Measurements from ENCODE around the gene PMPCA.

The PMPCA gene

DNA sequence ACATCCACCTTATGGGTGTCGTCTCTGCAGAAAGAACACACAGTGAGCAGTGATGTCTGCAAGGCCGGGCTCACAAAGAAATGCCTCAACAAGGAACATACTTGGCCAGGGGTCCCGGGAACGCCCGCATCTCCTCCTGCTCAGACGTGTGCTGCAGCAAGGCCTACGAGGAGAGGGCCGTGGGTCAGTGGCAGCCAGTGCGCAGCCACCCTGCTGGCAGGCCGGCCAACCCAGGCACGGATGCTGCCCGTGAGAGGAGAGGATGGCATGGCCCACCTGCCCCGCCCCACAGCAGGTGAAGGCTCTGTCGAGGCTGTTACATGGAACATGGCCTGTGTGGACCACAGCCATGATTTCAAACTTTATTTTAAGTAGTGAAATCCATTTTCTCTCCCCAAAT, 53.1 kb downstream of the PMPCA start:
- DNase-seq, result no peak

DNA sequence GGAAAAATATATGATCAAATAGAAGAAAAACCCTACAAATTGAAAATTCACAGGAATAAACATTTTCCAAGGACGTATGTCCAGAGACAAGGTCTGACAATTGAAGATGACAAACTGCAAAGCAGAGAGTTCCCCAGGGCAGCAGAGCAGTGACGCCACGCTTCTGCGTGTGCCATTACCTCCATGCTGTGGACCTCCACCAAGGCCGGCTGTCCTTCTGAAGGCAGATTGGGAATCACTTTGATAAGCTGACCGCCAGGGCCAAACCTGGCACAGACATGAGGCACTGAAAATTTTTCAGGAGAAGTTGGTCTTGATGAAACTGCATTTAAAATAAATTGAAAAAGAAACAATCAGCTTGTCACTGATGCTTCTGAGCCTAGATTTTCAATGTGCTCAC, 53.8 kb downstream of the PMPCA start:
- no peak for DNase-seq

DNA sequence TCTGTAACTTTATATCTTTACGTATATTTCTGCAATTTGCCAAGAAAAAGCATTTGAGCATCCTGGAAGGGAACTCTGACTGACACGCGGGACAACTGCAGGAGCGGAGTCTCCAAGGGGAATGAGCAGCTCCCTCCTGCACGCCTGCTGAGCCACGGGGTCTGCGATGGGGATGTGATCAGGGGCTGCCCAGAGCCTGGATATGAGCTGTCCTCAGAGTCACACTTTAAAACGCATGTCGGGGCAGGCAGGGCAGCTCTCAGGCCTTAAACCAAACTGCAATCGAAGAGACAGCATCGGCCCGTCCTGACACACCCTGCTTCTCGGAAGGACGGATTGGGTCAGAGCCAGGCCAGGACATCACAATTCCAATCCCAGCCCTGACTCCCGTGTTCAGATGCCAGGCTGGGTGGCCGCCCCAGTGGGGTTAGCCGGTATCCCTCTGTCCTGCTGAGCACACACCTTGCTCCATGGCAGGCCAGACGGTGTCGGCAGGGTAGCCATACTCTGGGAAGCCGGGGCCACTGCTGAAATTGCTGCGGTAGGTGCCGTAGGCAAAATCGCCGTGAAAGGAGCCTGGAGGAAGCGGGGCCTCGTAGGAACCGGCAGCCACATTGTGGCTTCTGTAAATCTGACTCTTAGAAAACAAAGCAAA, 55.2 kb downstream of the PMPCA start:
- DNase-seq, result no peak

DNA sequence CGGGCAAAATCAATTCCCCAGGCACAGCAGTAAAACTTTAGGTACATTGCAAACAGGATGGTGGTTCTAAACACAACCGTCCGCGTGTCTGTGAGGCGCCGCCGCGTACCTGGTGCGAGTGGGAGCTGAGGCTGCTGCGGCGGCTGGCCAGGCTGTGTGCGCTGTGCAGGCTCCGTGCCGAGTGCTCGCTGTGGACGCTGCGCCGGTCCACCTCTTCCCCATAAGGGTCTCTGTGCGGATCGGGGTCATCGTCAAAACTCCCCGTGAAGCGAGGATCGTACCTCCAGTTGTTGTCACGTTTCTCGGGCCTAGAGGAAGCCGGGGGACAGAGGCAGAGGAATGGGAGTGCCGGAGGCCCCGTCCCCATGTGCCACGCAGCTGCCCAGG, 55.7 kb downstream of the PMPCA start:
- no peak for DNase-seq

DNA sequence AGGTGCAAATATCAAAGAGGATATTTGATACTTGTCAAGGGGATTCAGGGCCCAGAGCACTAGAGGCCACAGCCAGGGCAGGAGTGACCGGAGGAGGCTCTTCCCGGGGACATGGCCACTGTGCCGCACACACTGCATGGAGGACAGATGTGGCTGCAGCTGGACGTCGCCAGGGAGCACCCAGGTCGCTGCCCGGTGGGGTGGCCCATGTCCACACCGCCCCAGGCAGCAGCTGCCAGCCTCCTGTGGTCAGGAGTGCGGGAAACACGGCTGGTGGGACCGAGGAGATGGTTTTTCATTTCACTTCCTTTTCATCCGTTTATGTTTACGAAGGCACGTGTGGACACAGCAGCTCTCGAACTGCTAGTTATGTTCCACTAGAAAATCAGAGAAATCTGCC, 57.3 kb downstream of the PMPCA start:
- DNase-seq, result no peak

DNA sequence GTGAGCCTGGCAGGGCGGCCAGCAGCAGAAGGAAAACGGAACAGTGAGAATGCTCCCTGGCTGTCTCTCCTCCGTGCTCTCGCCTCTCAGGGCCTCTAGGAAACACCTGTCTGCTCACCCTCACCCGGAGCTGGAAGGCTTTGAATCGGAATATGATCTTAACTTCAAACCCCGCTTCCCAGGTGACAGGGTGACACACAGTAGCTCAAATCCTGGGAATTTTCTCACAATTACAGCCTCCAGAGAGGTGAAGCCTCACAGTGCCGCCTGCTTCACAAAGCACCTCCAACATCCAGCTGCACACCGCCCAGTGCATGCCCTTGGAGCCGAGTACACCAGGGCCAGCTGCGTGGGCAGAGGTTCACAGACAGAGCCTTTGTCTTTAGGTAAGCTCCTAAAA, 59.9 kb downstream of the PMPCA start:
- no peak for DNase-seq

DNA sequence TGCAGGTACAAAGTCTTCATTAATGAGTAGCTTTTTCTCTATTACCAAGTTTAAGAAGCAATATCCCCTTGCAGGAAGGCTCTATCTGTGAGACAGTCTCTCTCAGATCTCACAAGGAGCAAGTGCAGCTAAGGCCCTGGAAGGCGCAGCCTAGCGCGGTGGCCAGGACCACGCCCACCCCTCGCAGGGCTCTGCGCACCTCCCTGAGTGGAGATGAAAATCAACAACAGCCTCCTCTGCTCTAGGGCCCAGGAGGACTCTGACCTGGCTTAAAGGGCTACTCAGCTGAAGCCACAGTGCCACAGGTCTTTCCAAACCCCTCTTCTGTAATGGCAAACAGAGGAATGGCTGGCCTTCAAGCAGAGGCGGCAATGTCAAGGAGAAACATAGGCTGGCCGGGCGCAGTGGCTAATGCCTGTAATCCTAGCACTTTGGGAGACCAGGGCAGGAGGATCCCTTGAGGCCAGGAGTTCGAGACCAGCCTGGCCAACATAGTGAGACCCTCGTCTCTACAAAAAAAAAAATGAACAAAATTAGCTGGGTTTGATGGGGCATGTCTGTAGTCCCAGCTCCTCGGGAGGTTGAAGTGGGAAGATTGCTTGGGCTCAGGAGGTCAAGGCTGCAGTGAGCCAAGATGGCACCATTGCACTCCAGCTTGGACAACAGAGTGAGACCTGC, 60.5 kb downstream of the PMPCA start:
- DNase-seq, result no peak

DNA sequence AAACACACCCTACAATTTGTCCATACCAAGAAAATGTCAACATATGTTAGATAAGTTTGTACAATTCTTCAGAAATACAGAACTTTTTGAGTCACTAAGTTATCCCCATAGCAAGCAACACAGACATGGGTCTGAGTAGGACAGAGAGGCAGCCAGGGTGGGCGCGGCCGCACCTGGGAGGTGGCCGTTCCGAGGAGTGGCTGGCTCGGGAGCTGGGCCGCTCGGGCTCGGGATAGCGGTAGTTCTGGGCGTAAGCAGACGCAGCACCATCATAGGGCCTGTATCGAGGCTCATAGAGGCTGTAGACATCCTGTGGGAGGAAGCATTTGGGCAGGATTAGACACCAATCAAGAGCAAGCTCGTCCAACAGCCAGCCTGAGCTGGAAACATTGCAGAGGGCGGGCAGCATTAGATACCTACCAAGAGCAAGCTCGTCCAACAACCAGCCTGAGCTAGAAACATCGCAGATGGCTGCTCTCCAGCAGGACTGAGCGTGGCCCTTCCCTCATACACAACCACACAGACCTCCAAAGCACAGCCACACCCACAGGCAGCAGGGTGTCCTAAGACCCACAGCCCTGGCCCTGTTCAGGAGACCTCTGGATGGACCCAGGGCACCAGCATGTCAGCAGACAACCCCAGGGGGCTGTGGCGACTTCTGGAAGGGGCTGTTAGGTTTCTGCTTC, 61.5 kb downstream of the PMPCA start:
- no peak for DNase-seq

DNA sequence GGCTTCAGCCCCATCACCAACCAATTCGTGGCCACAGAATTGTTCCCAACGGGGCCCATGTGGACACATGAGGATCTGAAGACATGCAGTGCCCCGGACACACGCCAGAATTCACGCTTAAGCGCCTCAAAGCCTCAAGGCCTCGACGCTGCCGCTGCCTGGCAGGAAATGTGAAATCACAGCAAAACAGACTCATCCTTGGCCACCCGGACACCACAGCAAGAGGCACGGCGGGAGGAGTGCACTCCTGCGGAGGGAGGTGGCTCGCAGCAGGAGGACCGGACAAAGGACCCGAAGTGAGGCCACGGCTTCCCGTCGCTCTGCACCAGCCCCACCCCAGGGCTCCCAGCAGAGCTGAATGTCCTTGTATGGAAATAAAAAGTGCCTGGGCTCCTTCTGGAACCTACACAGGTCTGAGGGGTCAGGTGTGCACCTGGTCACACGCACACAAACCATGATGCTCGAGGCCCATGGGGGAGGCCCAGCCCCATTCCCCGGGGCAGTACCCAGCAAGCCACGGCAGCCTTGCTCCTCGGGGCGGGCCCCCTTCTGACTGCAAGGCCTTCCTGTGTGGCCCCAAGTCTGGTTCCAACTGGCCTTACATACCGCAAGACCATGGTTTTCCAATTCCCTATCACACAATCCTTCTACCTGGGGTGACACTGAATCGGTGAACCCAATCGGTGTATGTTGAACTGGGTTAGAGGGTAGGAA, 62.3 kb downstream of the PMPCA start:
- DNase-seq, result no peak

DNA sequence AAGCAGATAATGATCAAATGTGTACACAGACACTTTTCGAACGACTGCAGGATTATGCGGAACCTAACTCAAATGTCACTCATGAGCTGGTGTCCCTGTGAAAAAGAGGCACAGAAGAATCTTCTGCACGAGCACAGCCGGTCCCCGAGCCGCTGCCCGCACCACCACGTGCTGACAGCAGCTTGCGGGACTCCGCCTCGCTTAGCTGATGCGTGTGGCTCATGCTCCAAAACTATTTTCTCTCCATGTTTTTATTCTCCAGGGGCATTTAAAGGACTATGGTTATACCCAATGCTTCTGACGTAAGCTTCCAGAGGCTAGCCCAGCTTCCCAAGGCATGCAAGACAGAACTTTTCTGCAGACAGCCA, 62.9 kb downstream of the PMPCA start:
- DNase-seq, result no peak

Measured in stimulated activated CD4-positive, alpha-beta T cell treated with anti-CD3 and anti-CD28 coated beads, Interleukin-15, amount 100 ng/mL, for 24 hours (primary cell).